Neural progenitor cell (in vitro differentiated cells): ENCODE data around the gene PHLPP1. TPM values are rescaled to one million over a fixed set of nuclear protein-coding genes. Genes with fewer than 3 reads are reported as not detected.

Experiments used
- DNase-seq: peaks from one replicate; pipeline ENCODE4 v3.0.0-alpha.2; 2016; ENCODE audit warnings: low spot score
- H2AFZ ChIP-seq: fragments of 200-600 bp; sonication (generic); replicated peaks from 2 replicates; pipeline ENCODE4 v1.6.1; 2016; ENCODE audit warnings: antibody characterized with exemption
- H3F3A ChIP-seq: fragments of 200-600 bp; sonication (generic); 2 replicates; pipeline ENCODE4 v1.6.1; 2016; ENCODE audit warnings: antibody characterized with exemption, low read depth
- H3K27ac ChIP-seq: fragments of 200-600 bp; sonication (generic); 2 replicates; pipeline ENCODE4 v1.5.1; 2016; ENCODE audit warnings: mild to moderate bottlenecking
- H3K27me3 ChIP-seq: fragments of 200-600 bp; sonication (generic); 2 replicates; pipeline ENCODE4 v1.6.1; 2016; ENCODE audit warnings: mild to moderate bottlenecking, moderate library complexity
- H3K36me3 ChIP-seq: fragments of 200-600 bp; sonication (generic); 2 replicates; pipeline ENCODE4 v1.5.1; 2016
- H3K4me1 ChIP-seq: fragments of 200-600 bp; sonication (generic); 2 replicates; pipeline ENCODE4 v1.6.1; 2016; ENCODE audit warnings: mixed run types
- H3K4me2 ChIP-seq: fragments of 200-600 bp; sonication (generic); 2 replicates; pipeline ENCODE4 v1.6.1; 2016
- H3K4me3 ChIP-seq: fragments of 200-600 bp; sonication (generic); 2 replicates; pipeline ENCODE4 v1.5.1; 2016
- H3K79me2 ChIP-seq: fragments of 200-600 bp; sonication (generic); 2 replicates; pipeline ENCODE4 v1.6.1; 2016; ENCODE audit warnings: low read depth
- H3K9ac ChIP-seq: fragments of 200-600 bp; sonication (generic); 2 replicates; pipeline ENCODE4 v1.6.1; 2016
- H3K9me3 ChIP-seq: fragments of 200-600 bp; sonication (generic); 2 replicates; pipeline ENCODE4 v1.5.1; 2016; ENCODE audit warnings: low read depth
- H4K20me1 ChIP-seq: fragments of 200-600 bp; sonication (generic); 2 replicates; pipeline ENCODE4 v1.6.1; 2016; ENCODE audit warnings: low read depth
- H3K27ac Mint-ChIP-seq: 3 replicates; pipeline ENCODE4 v1.8.0; 2021; ENCODE audit warnings: mixed read lengths
- H3K27me3 Mint-ChIP-seq: 2 replicates; pipeline ENCODE4 v1.8.0; 2022; ENCODE audit warnings: low read depth, mild to moderate bottlenecking, inconsistent platforms, moderate library complexity, mixed read lengths; ENCODE audit not compliant: insufficient read depth
- H3K36me3 Mint-ChIP-seq: 3 replicates; pipeline ENCODE4 v1.8.0; 2021; ENCODE audit warnings: mixed read lengths
- H3K4me1 Mint-ChIP-seq: 3 replicates; pipeline ENCODE4 v1.8.0; 2021; ENCODE audit warnings: mixed read lengths
- H3K4me3 Mint-ChIP-seq: 3 replicates; pipeline ENCODE4 v1.8.0; 2021; ENCODE audit warnings: mild to moderate bottlenecking, moderate library complexity, mixed read lengths
- H3K9me3 Mint-ChIP-seq: 3 replicates; pipeline ENCODE4 v1.8.0; 2020; ENCODE audit warnings: mixed read lengths
- CTCF ChIP-seq: fragments of 200-600 bp; sonication (generic); IDR thresholded peaks from 2 replicates; pipeline ENCODE4 v1.5.1; 2017; ENCODE audit warnings: antibody characterized with exemption, mild to moderate bottlenecking
- EZH2 ChIP-seq: fragments of 200-600 bp; sonication (generic); IDR thresholded peaks from 2 replicates; pipeline ENCODE4 v1.6.1; 2017; ENCODE audit warnings: antibody characterized with exemption, mild to moderate bottlenecking, moderate library complexity
- EZH2phosphoT487 ChIP-seq: fragments of 200-600 bp; sonication (generic); IDR thresholded peaks from 2 replicates; pipeline ENCODE4 v1.6.1; 2017; ENCODE audit warnings: antibody characterized with exemption
- total RNA-seq: library from RNA; depleted of rRNA; stranded (reverse); fragments of >200 nt; gene quantifications from 2 replicates; pipeline ENCODE4 v1.2.3, GENCODE V29; 2015; ENCODE audit warnings: low replicate concordance

The PHLPP1 gene
- total RNA-seq, 1 donor from 2014 or later: 20.8 TPM

GRCh38 chr18:62987859-62988258, 272.5 kb downstream of the PHLPP1 start:
- Mint-ChIP-seq H3K27ac (peak overlapping the region; percentile 76), H3K27me3 (peaks cover 6% of the 10 kb centered on the region), H3K9me3 (no peaks in the 10 kb centered on the region), H3K4me1 (peaks cover 21% of the 10 kb centered on the region), H3K4me3 (no peak overlapping the region), H3K36me3 (no peaks in the 10 kb centered on the region)
- no peak for DNase-seq
- Histone ChIP-seq H3K9ac (no peak overlapping the region), H3K27me3 (no peaks in the 10 kb centered on the region), H3F3A (no peaks in the 10 kb centered on the region), H2AFZ (no peak overlapping the region), H3K9me3 (no peaks in the 10 kb centered on the region), H3K79me2 (no peaks in the 10 kb centered on the region), H3K4me2 (no peak overlapping the region), H4K20me1 (no peaks in the 10 kb centered on the region), H3K4me3 (no peak overlapping the region), H3K4me1 (peaks cover 3% of the 10 kb centered on the region), H3K36me3 (no peaks in the 10 kb centered on the region), H3K27ac (no peak overlapping the region)
- no peak for TF ChIP-seq EZH2phosphoT487
- no peak for TF ChIP-seq EZH2
- TF ChIP-seq CTCF: no peak

- Histone ChIP-seq H3K9me3 (no peaks in the 10 kb centered on the region), H4K20me1 (no peaks in the 10 kb centered on the region), H3K4me3 (no peak overlapping the region), H3K36me3 (no peaks in the 10 kb centered on the region), H3K27me3 (no peaks in the 10 kb centered on the region), H3K79me2 (no peaks in the 10 kb centered on the region), H3K4me2 (no peak overlapping the region), H3K27ac (no peak overlapping the region), H2AFZ (no peak overlapping the region), H3F3A (no peaks in the 10 kb centered on the region), H3K9ac (no peak overlapping the region), H3K4me1 (peaks cover 3% of the 10 kb centered on the region)
- H3K27me3 Mint-ChIP-seq: peaks cover 6% of the 10 kb centered on the region
- no peak overlapping the region for H3K4me3 Mint-ChIP-seq
- no peaks in the 10 kb centered on the region for H3K9me3 Mint-ChIP-seq
- no peaks in the 10 kb centered on the region for H3K36me3 Mint-ChIP-seq
- no peak overlapping the region for H3K27ac Mint-ChIP-seq
- TF ChIP-seq CTCF (no peak), EZH2phosphoT487 (no peak), EZH2 (no peak)
- H3K4me1 Mint-ChIP-seq: peaks cover 21% of the 10 kb centered on the region
- no peak for DNase-seq
These were observed 273.1 kb downstream of the PHLPP1 start for GRCh38 chr18:62988471-62988870.

GRCh38 chr18:62989195-62989594, 273.9 kb downstream of the PHLPP1 start:
- Histone ChIP-seq H3K9me3 (no peaks in the 10 kb centered on the region), H3K79me2 (no peaks in the 10 kb centered on the region), H2AFZ (no peak overlapping the region), H3K36me3 (no peaks in the 10 kb centered on the region), H4K20me1 (no peaks in the 10 kb centered on the region), H3K4me1 (peaks cover 3% of the 10 kb centered on the region), H3K4me2 (no peak overlapping the region), H3K4me3 (no peak overlapping the region), H3F3A (no peaks in the 10 kb centered on the region), H3K27ac (no peak overlapping the region), H3K27me3 (no peaks in the 10 kb centered on the region), H3K9ac (no peak overlapping the region)
- no peak overlapping the region for H3K4me3 Mint-ChIP-seq
- no peak overlapping the region for H3K27ac Mint-ChIP-seq
- peaks cover 6% of the 10 kb centered on the region for H3K27me3 Mint-ChIP-seq
- H3K9me3 Mint-ChIP-seq: no peaks in the 10 kb centered on the region
- TF ChIP-seq CTCF: no peak
- TF ChIP-seq EZH2phosphoT487: no peak
- no peak for TF ChIP-seq EZH2
- peaks cover 21% of the 10 kb centered on the region for H3K4me1 Mint-ChIP-seq
- DNase-seq: no peak
- H3K36me3 Mint-ChIP-seq: no peaks in the 10 kb centered on the region
